Nephron progenitor cell (in vitro differentiated cells): ENCODE measurements around the gene ADGRL3.
"Not testable (repeated sequence)": the region's sequence is repeated elsewhere in the genome, so short reads cannot be mapped to it uniquely, and the experiment has no call there.

Experiments used
- DNase-seq: peaks from one replicate; pipeline ENCODE4 v3.0.0; 2021
- H3K27ac Mint-ChIP-seq: 2 replicates; pipeline ENCODE4 v1.8.0; 2021; ENCODE audit warnings: mild to moderate bottlenecking, moderate library complexity, mixed read lengths
- H3K27me3 Mint-ChIP-seq: 2 replicates; pipeline ENCODE4 v1.8.0; 2021; ENCODE audit warnings: mild to moderate bottlenecking, low read depth, mixed read lengths; ENCODE audit not compliant: poor library complexity
- H3K36me3 Mint-ChIP-seq: 2 replicates; pipeline ENCODE4 v1.8.0; 2021; ENCODE audit warnings: low read depth, mixed read lengths
- H3K4me1 Mint-ChIP-seq: 2 replicates; pipeline ENCODE4 v1.8.0; 2021; ENCODE audit warnings: mixed read lengths
- H3K4me3 Mint-ChIP-seq: 2 replicates; pipeline ENCODE4 v1.8.0; 2021; ENCODE audit warnings: mild to moderate bottlenecking, moderate library complexity, mixed read lengths
- H3K9me3 Mint-ChIP-seq: 2 replicates; pipeline ENCODE4 v1.8.0; 2021; ENCODE audit warnings: mild to moderate bottlenecking, moderate library complexity, mixed read lengths
- CTCF ChIP-seq: fragments of 200-600 bp; sonication (generic); IDR thresholded peaks from 2 replicates; pipeline ENCODE4 v1.5.0; 2021; ENCODE audit warnings: antibody characterized with exemption

ADGRL3 gene

GRCh38 chr4:61752617-61753016 is 552.5 kb downstream of the ADGRL3 start:
- Mint-ChIP-seq H3K4me3 (no peak overlapping the region), H3K27ac (no peak overlapping the region), H3K36me3 (no peaks in the 10 kb centered on the region), H3K4me1 (no peaks in the 10 kb centered on the region), H3K9me3 (peaks cover 47% of the 10 kb centered on the region), H3K27me3 (no peaks in the 10 kb centered on the region)
- TF ChIP-seq CTCF, result no peak
- DNase-seq, result no peak

- Mint-ChIP-seq H3K27ac (no peak overlapping the region), H3K27me3 (no peaks in the 10 kb centered on the region), H3K4me1 (no peaks in the 10 kb centered on the region), H3K4me3 (no peak overlapping the region), H3K9me3 (peaks cover 53% of the 10 kb centered on the region), H3K36me3 (no peaks in the 10 kb centered on the region)
- no peak for TF ChIP-seq CTCF
- DNase-seq, result no peak
These were observed 553.6 kb downstream of the ADGRL3 start for GRCh38 chr4:61753739-61754138.

GRCh38 chr4:61756937-61757336 is 556.8 kb downstream of the ADGRL3 start:
- not testable (repeated sequence) for H3K27me3 Mint-ChIP-seq, H3K27ac Mint-ChIP-seq, H3K4me3 Mint-ChIP-seq, H3K4me1 Mint-ChIP-seq, DNase-seq
- H3K36me3 Mint-ChIP-seq, result peaks cover 25% of the 10 kb centered on the region
- peaks cover 65% of the 10 kb centered on the region for H3K9me3 Mint-ChIP-seq

- not testable (repeated sequence) for DNase-seq, H3K4me3 Mint-ChIP-seq, H3K27me3 Mint-ChIP-seq, H3K4me1 Mint-ChIP-seq, H3K27ac Mint-ChIP-seq
- peaks cover 65% of the 10 kb centered on the region for H3K9me3 Mint-ChIP-seq
- peaks cover 25% of the 10 kb centered on the region for H3K36me3 Mint-ChIP-seq
These were observed 557.9 kb downstream of the ADGRL3 start for GRCh38 chr4:61757983-61758382.

- H3K4me1 Mint-ChIP-seq, H3K27me3 Mint-ChIP-seq, DNase-seq, H3K27ac Mint-ChIP-seq, H3K4me3 Mint-ChIP-seq: not testable (repeated sequence)
- peaks cover 65% of the 10 kb centered on the region for H3K9me3 Mint-ChIP-seq
- peaks cover 25% of the 10 kb centered on the region for H3K36me3 Mint-ChIP-seq
These were observed 558.5 kb downstream of the ADGRL3 start for GRCh38 chr4:61758596-61758995.

- not testable (repeated sequence) for DNase-seq, H3K27me3 Mint-ChIP-seq, H3K4me1 Mint-ChIP-seq, H3K4me3 Mint-ChIP-seq, H3K27ac Mint-ChIP-seq
- peaks cover 65% of the 10 kb centered on the region for H3K9me3 Mint-ChIP-seq
- H3K36me3 Mint-ChIP-seq, result peaks cover 25% of the 10 kb centered on the region
These were observed 559.1 kb downstream of the ADGRL3 start for GRCh38 chr4:61759245-61759644.

DNA sequence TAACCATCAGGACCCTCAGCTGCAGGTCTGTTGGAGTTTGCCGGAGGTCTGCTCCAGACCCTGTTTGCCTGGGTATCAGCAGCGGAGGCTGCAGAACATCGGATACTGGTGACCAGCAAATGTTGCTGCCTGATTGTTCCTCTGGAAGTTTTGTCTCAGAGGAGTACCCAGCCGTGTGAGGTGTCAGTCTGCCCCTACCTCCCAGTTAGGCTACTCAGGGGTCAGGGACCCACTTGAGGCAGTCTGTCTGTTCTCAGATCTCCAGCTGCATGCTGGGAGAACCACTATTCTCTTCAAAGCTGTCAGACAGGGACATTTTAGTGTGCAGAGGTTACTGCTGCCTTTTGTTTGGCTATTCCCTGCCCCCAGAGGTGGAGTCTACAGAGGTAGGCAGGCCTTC is 559.8 kb downstream of the ADGRL3 start:
- not testable (repeated sequence) for H3K4me1 Mint-ChIP-seq, H3K27me3 Mint-ChIP-seq, DNase-seq, H3K4me3 Mint-ChIP-seq, H3K27ac Mint-ChIP-seq
- H3K36me3 Mint-ChIP-seq, result peaks cover 25% of the 10 kb centered on the region
- peaks cover 65% of the 10 kb centered on the region for H3K9me3 Mint-ChIP-seq

- Mint-ChIP-seq H3K9me3 (peaks cover 59% of the 10 kb centered on the region), H3K4me3 (no peak overlapping the region), H3K27me3 (no peaks in the 10 kb centered on the region), H3K27ac (no peak overlapping the region), H3K36me3 (peaks cover 25% of the 10 kb centered on the region), H3K4me1 (no peaks in the 10 kb centered on the region)
- no peak for DNase-seq
- TF ChIP-seq CTCF, result no peak
These were observed 560.7 kb downstream of the ADGRL3 start for GRCh38 chr4:61760820-61761219.
